GM19193 (cell line): Measurements from ENCODE around the gene RNASE1.

ENCODE experiments used
- POLR2A ChIP-seq: IDR thresholded peaks from 4 replicates; pipeline ENCODE4 v1.6.1; 2011; ENCODE audit not compliant: insufficient read depth, insufficient read length; ENCODE audit errors: extremely low read depth

The RNASE1 gene

GRCh38 chr14:20789230-20789813 lies 13.3 kb downstream of the RNASE1 start:
- no peak for TF ChIP-seq POLR2A

GRCh38 chr14:20787025-20787424 lies 15.6 kb downstream of the RNASE1 start:
- no peak for TF ChIP-seq POLR2A

- no peak for TF ChIP-seq POLR2A
Measured at GRCh38 chr14:20782280-20782890, 20.3 kb downstream of the RNASE1 start.

GRCh38 chr14:20781803-20782202 lies 20.8 kb downstream of the RNASE1 start:
- TF ChIP-seq POLR2A, result no peak

GRCh38 chr14:20775901-20776300 lies 26.7 kb downstream of the RNASE1 start:
- no peak for TF ChIP-seq POLR2A

GRCh38 chr14:20775043-20775442 lies 27.6 kb downstream of the RNASE1 start:
- TF ChIP-seq POLR2A, result no peak

GRCh38 chr14:20774258-20774824 lies 28.3 kb downstream of the RNASE1 start:
- no peak for TF ChIP-seq POLR2A

GRCh38 chr14:20772650-20773049 lies 30.0 kb downstream of the RNASE1 start:
- TF ChIP-seq POLR2A, result no peak

- no peak for TF ChIP-seq POLR2A
Measured at GRCh38 chr14:20769421-20769820, 33.2 kb downstream of the RNASE1 start.

- TF ChIP-seq POLR2A, result no peak
Measured at GRCh38 chr14:20768593-20768892, 34.1 kb downstream of the RNASE1 start.

- TF ChIP-seq POLR2A, result no peak
Measured at GRCh38 chr14:20760950-20761349, 41.7 kb downstream of the RNASE1 start.

- no peak for TF ChIP-seq POLR2A
Measured at GRCh38 chr14:20757965-20758364, 44.7 kb downstream of the RNASE1 start.

- TF ChIP-seq POLR2A, result no peak
Measured at GRCh38 chr14:20755037-20755436, 47.6 kb downstream of the RNASE1 start.

GRCh38 chr14:20754308-20754707 lies 48.3 kb downstream of the RNASE1 start:
- no peak for TF ChIP-seq POLR2A

- no peak for TF ChIP-seq POLR2A
Measured at GRCh38 chr14:20751963-20752562, 50.6 kb downstream of the RNASE1 start.
